ENCODE results near the gene TTLL13. TPM values are rescaled to one million over a fixed set of nuclear protein-coding genes. Genes with fewer than 3 reads are reported as not detected.

The TTLL13 gene
- total RNA-seq, 1 experiment from 2014 or later: 1.0 TPM

DNA sequence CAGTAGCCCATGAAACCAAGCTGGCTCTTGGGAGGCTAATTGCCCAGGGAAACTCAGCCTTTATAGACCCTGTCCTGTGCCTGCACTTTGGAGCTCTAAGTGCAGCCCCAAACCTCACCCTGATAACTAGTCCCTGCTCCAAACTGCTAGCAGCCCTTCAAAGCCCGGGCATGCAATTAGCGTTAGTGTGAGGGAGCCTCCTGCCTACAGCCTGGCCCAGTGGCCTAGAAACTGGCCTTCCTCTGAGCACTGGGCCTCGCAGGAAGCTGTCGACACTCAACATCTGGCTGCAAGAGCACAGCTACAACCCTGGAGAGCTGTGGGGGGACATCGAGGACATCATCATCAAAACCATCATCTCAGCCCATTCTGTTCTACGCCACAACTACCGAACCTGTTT, 8.4 kb downstream of the TTLL13 start:
- H3K27me3 ChIP-seq (ENCODE audit: insufficient read depth, low read length): no peaks in the 10 kb centered on the region
- ChIA-PET POLR2A (no interaction called here), RAD21 (ENCODE audit: low non-redundant PET in 1 of 2, low total read pairs in 2 of 2, uncharacterized antibody in 2 of 2, unreplicated experiment in 2 of 2) (no interaction called here), CTCF (no interaction called here)
- TF ChIP-seq ELF1 (IDR thresholded peaks at IDR 0.05; ENCODE audit: borderline replicate concordance, low read depth) (no peak), FOSL1 (IDR thresholded peaks at IDR 0.05; ENCODE audit: low read depth) (no peak), POLR2A (IDR thresholded peaks at IDR 0.05; ENCODE audit: borderline replicate concordance, extremely low read depth, insufficient read depth, insufficient read length) (no peak), EGR1 (IDR thresholded peaks at IDR 0.05; ENCODE audit: low read depth) (no peak), JUND (IDR thresholded peaks at IDR 0.05) (no peak), CEBPB (IDR thresholded peaks at IDR 0.05; ENCODE audit: low read depth) (no peak)
- TF ChIP-seq, protein P1, sequence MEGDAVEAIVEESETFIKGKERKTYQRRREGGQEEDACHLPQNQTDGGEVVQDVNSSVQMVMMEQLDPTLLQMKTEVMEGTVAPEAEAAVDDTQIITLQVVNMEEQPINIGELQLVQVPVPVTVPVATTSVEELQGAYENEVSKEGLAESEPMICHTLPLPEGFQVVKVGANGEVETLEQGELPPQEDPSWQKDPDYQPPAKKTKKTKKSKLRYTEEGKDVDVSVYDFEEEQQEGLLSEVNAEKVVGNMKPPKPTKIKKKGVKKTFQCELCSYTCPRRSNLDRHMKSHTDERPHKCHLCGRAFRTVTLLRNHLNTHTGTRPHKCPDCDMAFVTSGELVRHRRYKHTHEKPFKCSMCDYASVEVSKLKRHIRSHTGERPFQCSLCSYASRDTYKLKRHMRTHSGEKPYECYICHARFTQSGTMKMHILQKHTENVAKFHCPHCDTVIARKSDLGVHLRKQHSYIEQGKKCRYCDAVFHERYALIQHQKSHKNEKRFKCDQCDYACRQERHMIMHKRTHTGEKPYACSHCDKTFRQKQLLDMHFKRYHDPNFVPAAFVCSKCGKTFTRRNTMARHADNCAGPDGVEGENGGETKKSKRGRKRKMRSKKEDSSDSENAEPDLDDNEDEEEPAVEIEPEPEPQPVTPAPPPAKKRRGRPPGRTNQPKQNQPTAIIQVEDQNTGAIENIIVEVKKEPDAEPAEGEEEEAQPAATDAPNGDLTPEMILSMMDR (IDR thresholded peaks at IDR 0.05 in 2 of 3, conservative IDR thresholded peaks at IDR 0.05 in 1 of 3; ENCODE audit: borderline replicate concordance in 1 of 3, insufficient read depth in 1 of 3, low read depth in 2 of 3, low read length in 2 of 3): no peak
- TF ChIP-seq, protein P2, sequence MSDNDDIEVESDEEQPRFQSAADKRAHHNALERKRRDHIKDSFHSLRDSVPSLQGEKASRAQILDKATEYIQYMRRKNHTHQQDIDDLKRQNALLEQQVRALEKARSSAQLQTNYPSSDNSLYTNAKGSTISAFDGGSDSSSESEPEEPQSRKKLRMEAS (IDR thresholded peaks at IDR 0.05): no peak
- no peak overlapping the region for H3K4me2 ChIP-seq (ENCODE audit: low read length)
- no peaks in the 10 kb centered on the region for H4K20me1 ChIP-seq (ENCODE audit: insufficient read depth)
- H3K27ac ChIP-seq (ENCODE audit: low read depth, low read length): no peak overlapping the region
- H3K79me2 ChIP-seq (ENCODE audit: insufficient read depth, low read length): no peaks in the 10 kb centered on the region
- no peak overlapping the region for H3K4me3 ChIP-seq (replicated peaks in 1 of 2; ENCODE audit: low read depth in 1 of 2, low read length in 2 of 2)
- no peaks in the 10 kb centered on the region for H3K9me3 ChIP-seq (ENCODE audit: control insufficient read depth in 1 of 2, insufficient read depth in 1 of 2, low read depth in 1 of 2, low read length in 2 of 2)
- BruUV-seq (replicated peaks): no TSS peak
- intact Hi-C loops (cut with micrococcal nuclease): no loop called here
- peaks cover 3 to 15% of the 10 kb centered on the region in 2 experiments; a peak in 3 of 4 replicates for H3K4me1 ChIP-seq (ENCODE audit: control insufficient read depth in 1 of 2, insufficient read depth in 2 of 2, low read length in 2 of 2)
- H3K9ac ChIP-seq (ENCODE audit: low read length): no peak overlapping the region
- H3K36me3 ChIP-seq (ENCODE audit: control insufficient read depth in 1 of 2, insufficient read depth in 2 of 2, low read length in 2 of 2): no peaks in the 10 kb centered on the region
- H3K9me2 ChIP-seq (ENCODE audit: insufficient read depth): no peaks in the 10 kb centered on the region
- H2AFZ ChIP-seq (ENCODE audit: low read depth, low read length, poor library complexity, severe bottlenecking): no peak overlapping the region
- no peak for ATAC-seq
- no peak for DNase-seq (ENCODE audit: low read depth, low spot score)

DNA sequence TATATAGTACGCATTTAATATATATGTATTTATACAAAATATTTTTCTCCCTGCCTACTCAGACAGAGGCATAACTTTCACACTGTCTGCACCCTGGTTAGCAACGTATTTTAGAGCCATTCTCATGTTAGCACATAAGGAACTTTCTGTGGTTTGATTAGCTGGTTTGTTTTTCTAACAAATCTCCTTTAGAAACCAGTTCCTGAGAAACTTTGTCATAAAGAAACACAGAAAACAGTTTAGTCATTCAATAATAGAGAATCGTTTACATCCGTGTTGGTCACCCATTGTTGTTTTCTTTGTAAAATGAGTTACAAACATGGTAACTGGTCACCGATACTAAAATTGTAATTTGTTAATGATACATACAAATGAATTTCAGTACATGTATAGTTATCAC, 10.2 kb downstream of the TTLL13 start:
- Histone ChIP-seq H3K27ac (ENCODE audit: low read depth, low read length) (no peak overlapping the region), H3K79me2 (ENCODE audit: insufficient read depth, low read length) (0 out of 2 replicates have a peak, but pooled peaks cover 4% of the 10 kb centered on the region), H2AFZ (ENCODE audit: low read depth, low read length, poor library complexity, severe bottlenecking) (no peak overlapping the region), H4K20me1 (ENCODE audit: insufficient read depth) (no peaks in the 10 kb centered on the region), H3K9ac (ENCODE audit: low read length) (no peak overlapping the region), H3K9me2 (ENCODE audit: insufficient read depth) (no peaks in the 10 kb centered on the region), H3K4me1 (ENCODE audit: control insufficient read depth in 1 of 2, insufficient read depth in 2 of 2, low read length in 2 of 2) (peaks cover 7 to 25% of the 10 kb centered on the region in 2 experiments; a peak in 3 of 4 replicates), H3K4me2 (ENCODE audit: low read length) (no peak overlapping the region), H3K9me3 (ENCODE audit: control insufficient read depth in 1 of 2, insufficient read depth in 1 of 2, low read depth in 1 of 2, low read length in 2 of 2) (no peaks in the 10 kb centered on the region), H3K36me3 (ENCODE audit: control insufficient read depth in 1 of 2, insufficient read depth in 2 of 2, low read length in 2 of 2) (no peaks in the 10 kb centered on the region), H3K4me3 (replicated peaks in 1 of 2; ENCODE audit: low read depth in 1 of 2, low read length in 2 of 2) (no peak overlapping the region), H3K27me3 (ENCODE audit: insufficient read depth, low read length) (no peaks in the 10 kb centered on the region)
- no peak for ATAC-seq
- POLR2A ChIA-PET: no interaction called here
- DNase-seq (ENCODE audit: low read depth, low spot score): no peak
- CTCF ChIA-PET: no interaction called here
- intact Hi-C loops (cut with micrococcal nuclease): no loop called here
- RAD21 ChIA-PET (ENCODE audit: low non-redundant PET in 1 of 2, low total read pairs in 2 of 2, uncharacterized antibody in 2 of 2, unreplicated experiment in 2 of 2): no interaction called here
- BruUV-seq (replicated peaks): no TSS peak
- TF ChIP-seq TCF7L2 (IDR thresholded peaks at IDR 0.05; ENCODE audit: borderline replicate concordance, extremely low read depth, insufficient read depth, insufficient read length): no peak
- no peak for TF ChIP-seq EZH2 (IDR thresholded peaks at IDR 0.05)
- no peak for TF ChIP-seq ZNF274 (IDR thresholded peaks at IDR 0.05; ENCODE audit: low read depth, low read length)
- TF ChIP-seq, protein P2 (IDR thresholded peaks at IDR 0.05): no peak
- TF ChIP-seq CEBPB (IDR thresholded peaks at IDR 0.05; ENCODE audit: low read depth): no peak
- TF ChIP-seq ZFX (IDR thresholded peaks at IDR 0.05): no peak
- TF ChIP-seq EGR1 (IDR thresholded peaks at IDR 0.05; ENCODE audit: low read depth): no peak
- TF ChIP-seq, protein P3, sequence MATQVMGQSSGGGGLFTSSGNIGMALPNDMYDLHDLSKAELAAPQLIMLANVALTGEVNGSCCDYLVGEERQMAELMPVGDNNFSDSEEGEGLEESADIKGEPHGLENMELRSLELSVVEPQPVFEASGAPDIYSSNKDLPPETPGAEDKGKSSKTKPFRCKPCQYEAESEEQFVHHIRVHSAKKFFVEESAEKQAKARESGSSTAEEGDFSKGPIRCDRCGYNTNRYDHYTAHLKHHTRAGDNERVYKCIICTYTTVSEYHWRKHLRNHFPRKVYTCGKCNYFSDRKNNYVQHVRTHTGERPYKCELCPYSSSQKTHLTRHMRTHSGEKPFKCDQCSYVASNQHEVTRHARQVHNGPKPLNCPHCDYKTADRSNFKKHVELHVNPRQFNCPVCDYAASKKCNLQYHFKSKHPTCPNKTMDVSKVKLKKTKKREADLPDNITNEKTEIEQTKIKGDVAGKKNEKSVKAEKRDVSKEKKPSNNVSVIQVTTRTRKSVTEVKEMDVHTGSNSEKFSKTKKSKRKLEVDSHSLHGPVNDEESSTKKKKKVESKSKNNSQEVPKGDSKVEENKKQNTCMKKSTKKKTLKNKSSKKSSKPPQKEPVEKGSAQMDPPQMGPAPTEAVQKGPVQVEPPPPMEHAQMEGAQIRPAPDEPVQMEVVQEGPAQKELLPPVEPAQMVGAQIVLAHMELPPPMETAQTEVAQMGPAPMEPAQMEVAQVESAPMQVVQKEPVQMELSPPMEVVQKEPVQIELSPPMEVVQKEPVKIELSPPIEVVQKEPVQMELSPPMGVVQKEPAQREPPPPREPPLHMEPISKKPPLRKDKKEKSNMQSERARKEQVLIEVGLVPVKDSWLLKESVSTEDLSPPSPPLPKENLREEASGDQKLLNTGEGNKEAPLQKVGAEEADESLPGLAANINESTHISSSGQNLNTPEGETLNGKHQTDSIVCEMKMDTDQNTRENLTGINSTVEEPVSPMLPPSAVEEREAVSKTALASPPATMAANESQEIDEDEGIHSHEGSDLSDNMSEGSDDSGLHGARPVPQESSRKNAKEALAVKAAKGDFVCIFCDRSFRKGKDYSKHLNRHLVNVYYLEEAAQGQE (IDR thresholded peaks at IDR 0.05; ENCODE audit: low read depth): no peak
- no peak for TF ChIP-seq SIN3A (IDR thresholded peaks at IDR 0.05; ENCODE audit: low read depth)
- no peak for TF ChIP-seq POLR2AphosphoS5 (IDR thresholded peaks at IDR 0.05; ENCODE audit: low read depth, low read length)
- TF ChIP-seq POLR2A (IDR thresholded peaks at IDR 0.05; ENCODE audit: borderline replicate concordance, extremely low read depth, insufficient read depth, insufficient read length): no peak
